GM19372 (cell line): Measurements from ENCODE around the gene PCARE.
"Not testable (repeated sequence)": the region's sequence is repeated elsewhere in the genome, so short reads cannot be mapped to it uniquely, and the experiment has no call there.

ENCODE experiments used
- ATAC-seq: cut with Tn5 transposase; IDR thresholded peaks from one replicate; pipeline ENCODE4 v1.9.1; 2021; ENCODE audit warnings: mild to moderate bottlenecking, low read depth, moderate library complexity; ENCODE audit not compliant: unreplicated experiment

Gene PCARE

DNA sequence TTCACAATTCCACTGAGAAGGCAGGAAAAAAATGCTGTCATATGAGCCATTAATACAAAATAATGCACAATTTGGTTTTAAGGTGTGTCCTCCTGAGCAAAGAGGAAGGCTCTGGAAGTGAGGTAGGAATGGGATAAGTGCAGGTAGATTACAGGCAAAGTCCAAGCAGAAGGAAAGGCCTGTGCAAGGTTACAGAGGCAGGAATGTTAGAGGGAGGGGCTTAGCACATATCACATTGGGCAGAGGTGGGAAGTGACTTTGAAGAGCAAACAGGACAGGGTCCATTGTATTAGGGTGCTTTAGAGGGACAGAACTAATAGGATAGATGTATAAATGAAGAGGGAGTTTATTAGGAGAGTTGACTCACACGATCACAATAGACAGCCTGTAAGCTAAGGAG lies 26.2 kb upstream of the PCARE start:
- no peak for ATAC-seq

DNA sequence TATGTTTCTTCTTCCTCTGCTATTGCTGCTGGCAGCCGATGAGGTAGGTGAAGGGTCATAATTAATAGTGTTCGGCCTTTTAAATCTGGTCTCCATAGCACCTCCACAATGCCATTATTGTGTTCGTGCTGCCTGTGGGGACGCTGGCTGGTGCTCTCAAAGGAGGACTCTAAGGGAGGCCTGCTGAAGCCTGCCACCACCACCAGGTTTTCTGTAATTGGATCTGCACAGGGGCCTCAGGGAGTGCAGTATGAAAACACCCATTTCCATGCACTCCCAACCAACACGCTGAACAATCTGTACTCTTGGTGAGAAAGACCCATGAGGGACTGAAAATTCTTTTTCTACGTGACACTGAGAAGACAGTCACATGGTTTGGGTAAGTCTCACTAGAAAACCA lies 23.2 kb upstream of the PCARE start:
- ATAC-seq: no peak

DNA sequence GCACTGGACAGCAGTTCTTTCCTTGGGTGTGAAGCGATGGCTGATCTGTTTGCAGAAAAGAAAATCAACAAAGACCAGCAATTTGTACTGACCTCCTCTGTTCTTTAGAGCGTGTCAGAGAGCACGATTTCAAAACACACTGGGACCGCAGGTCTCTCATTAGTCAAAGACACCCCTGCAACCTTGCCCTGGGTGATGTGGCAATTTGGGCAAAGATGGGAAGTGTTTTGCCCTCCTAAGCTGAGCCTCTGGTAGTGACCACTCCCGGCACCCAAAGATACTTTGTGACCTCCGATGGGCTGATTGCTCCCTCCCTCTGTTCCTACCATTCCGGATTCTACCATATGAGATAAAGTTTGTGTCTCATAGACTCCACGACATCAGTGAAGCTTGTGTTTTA lies 22.6 kb upstream of the PCARE start:
- ATAC-seq: no peak

DNA sequence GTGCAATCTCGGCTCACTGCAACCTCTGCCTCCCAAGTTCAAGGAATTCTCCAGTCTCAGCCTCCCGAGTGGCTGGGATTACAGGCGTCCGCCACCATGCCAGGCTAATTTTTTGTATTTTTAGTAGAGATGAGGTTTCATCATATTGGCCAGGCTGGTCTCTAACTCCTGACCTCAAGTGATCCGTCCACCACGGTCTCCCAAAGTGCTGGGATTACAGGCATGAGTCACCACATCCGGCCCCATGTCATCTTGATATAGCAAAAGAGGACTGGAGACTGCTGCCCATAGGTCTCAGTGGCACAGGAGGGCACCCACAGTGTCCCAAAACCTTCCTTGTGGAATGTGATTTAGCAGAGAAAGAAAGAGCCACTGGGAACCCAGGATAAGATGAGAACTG lies 16.0 kb upstream of the PCARE start:
- ATAC-seq: not testable (repeated sequence)

DNA sequence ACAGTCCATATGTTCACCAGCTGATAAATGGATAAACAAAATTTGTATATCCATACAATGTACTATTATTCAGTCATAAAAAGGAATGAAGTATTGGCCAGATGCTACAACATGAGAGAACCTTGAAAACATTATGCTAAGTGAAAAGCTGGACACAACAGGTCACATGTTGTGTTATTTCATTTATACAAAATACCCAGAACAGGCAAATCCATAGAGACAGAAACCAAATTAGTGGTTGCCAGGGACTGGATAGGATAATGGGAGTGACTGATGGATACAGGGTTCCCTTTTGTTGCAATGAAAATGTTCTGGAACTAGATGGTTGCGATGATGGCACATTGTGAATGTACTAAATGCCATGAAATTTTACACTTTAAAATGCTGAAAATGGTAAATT lies 10.2 kb upstream of the PCARE start:
- no peak for ATAC-seq

DNA sequence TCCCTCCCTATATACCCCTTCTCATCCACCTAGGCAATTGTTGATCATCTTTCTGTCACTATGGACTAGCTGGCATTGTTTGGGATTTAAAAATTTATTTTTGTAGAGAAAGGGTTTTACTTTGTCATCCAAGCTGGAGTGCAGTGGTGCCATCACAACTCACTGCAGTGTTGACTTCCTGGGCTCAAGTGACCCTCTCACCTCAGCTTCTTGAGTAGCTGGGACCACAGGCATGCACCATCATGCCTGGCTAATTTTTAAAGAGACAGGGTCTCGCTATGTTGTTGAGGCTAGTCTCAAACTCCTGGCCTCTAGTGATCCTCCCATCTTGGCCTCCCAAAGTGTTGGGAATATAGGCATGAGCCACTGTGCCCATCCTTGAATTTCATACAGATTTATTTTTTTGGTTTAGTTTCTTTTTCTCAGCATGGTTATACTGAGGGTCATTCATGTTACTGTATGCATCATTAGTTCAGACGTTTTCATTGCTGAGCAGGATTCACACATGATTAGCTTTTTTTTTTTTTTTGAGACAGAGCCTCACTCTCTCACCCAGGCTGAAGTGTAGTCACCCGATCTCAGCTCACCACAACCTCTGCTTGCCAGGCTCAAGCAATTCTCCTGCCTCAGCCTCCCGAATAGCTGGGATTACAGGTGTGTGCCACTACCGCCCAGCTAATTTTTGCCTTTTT lies 8.6 kb upstream of the PCARE start:
- ATAC-seq: no peak

DNA sequence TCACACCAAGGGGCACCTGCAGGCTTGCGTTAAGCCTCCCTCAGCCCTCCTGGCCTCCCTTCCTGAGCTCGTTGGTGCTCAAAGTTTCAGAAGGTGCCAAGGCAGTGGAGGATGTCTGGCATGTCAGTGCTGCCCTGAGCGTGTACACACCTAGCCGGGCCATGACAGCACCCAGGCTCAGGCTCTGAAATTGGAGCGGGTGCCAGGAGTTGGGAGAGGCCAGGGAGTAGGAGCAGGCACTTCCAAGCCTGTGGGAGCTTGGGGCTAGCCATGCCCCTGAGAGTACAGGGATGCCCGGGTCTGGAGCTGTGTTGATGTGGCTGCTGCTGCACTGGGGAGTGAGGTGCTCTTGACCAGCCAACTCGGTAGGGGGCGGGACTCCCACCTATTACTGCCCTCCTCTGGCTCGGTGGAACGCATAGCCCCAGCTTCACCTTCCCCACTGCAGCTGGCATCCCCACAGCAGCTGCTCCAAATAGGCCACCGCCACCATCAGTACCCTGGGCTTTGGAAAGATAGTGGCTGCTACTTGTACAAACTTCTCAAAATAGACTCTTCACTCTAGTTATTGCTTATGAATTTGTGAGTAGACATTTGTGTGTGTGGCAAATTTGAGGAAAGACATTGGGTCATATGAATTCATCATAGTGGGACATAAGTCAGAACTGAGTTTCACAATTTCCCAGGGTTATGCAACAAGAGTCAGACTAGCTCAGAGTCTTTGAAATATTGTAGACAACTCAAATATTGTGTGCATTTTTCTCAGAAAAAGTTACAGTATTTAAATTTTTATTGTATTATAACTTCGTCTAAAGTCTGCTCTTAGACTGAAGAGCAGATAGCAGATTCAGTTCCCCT lies 6.8 kb upstream of the PCARE start:
- ATAC-seq: no peak

DNA sequence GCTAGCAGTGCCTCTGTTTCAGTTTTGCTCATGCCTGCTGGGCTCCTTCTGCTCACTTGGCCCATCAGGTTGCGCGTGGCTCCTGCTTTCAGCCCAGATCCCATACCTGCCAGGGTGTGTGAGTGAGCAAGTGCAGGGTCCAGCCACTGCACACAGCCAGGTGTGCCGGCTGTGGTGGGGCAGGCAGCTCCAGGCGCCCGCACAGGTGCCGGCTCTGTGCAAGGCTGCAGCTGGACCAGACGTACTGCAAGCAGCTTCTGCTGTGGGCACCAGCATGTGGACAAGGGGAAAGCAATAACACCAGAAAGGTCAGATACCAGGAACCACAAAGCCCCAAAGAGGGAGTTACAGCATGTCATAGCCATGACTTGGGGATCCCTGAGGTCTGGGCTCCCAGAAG lies 5.6 kb upstream of the PCARE start:
- ATAC-seq: no peak

DNA sequence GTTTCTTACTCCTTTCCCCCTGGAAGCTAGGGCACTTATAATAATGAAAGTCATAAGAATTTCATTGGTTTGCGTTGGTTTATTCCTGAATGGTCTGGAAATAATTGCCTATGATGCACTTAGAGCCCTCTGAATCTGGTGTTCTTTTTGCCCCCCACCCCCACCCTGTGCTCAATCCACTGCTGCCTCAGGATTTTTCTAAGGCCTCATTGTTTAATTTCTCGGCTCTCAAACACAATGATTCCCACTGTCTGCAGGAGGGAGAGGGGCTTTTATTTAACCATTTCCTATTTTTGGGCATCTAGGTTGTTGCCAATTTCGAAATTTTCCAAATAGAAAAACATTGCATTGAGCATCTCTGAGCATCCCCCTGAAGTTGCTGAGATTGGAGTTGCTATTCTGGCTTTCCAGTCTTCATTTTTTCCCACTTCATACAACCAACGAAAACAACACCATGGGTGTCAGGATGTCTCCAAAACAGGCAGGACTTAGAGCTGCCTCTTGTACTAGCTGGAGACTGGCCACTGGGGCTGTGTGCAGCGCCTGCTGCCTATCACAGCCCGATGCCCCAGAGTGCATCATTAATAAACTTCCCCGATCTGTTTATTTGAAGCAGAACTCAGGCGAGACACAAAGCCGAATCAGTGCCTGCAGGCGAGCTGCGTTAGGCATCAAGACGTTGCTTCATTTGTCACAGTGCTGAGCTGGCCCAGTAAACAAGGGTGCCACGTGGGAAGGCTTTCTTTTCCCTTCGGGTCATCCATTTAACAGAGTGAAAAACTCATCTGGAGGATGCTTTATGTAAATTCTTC lies 1.8 kb upstream of the PCARE start:
- ATAC-seq: no peak

DNA sequence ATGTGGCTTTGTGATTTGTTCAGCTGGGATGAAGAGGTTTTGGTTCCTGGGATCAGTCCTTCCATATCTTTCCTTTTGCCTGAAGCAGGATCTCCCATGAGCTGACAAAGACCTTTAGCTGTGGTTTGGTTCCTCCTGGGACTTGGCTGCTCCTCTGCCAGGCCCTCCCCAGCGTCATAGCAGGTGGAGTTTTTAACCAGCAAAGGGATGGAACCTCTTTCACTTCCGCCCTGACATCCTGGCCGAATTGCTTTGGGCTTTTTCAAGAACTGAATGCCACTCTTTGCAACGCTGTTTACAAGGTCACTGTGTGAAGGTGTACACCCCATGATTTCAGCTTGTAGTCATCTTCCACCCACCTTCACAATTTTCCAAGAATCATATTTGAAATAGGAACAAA lies 390 bp downstream of the PCARE start:
- ATAC-seq: no peak

DNA sequence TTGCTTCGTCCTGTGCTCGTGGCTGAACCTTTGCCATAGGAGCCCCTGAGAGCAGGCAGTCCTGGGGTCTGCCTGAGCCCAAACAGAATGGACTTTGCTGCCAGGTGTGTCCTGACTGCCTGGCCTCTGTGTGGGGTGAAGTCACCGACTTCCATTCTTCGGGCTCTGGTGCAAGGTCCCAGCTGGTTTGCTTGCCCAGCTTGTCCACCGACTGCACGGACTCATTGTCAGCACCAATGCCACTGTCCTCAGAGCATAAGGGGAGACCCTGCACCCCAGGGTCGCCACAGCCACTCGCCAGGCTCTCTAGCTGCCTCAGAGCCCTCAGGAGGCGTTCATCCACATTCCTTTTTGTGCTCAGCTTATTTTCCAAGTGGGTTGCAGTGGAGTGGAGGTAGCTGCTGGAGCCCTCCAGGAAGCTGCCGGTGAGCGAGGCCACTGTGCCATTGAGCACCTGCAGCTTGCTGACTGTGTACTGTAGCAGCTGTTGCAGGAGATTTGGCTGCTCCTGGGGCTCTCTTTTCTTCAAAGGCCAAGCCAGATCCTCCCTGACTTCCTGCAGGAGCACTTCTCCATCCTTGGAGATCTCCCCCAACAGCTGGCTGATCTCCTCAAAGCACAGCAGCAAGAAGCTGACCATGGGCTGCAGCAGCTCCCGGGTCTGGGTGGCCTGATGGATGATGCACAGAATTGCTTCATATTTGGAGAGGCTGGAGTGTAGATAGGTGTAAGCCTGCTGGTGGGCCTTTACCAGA lies 1.2 kb downstream of the PCARE start:
- no peak for ATAC-seq

DNA sequence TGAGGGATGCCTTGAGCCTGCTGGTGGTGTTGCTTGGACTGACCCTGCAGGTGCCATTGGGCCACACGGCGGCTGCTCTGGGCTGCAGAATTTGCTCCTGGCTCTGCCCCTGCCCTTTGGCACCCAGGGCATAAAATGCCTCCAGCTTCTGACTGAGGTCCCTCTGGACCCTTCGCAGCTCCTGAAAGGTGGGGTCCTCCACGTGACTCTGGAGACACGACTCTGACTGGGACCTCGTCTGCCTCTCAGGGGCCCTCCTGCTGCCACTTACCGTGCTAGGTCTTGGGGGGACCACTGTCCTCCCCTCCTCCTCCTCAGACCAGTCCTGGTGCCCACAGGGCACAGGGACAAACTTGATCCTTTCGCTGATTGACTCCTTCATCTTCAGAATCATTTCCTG lies 2.1 kb downstream of the PCARE start:
- ATAC-seq: no peak

DNA sequence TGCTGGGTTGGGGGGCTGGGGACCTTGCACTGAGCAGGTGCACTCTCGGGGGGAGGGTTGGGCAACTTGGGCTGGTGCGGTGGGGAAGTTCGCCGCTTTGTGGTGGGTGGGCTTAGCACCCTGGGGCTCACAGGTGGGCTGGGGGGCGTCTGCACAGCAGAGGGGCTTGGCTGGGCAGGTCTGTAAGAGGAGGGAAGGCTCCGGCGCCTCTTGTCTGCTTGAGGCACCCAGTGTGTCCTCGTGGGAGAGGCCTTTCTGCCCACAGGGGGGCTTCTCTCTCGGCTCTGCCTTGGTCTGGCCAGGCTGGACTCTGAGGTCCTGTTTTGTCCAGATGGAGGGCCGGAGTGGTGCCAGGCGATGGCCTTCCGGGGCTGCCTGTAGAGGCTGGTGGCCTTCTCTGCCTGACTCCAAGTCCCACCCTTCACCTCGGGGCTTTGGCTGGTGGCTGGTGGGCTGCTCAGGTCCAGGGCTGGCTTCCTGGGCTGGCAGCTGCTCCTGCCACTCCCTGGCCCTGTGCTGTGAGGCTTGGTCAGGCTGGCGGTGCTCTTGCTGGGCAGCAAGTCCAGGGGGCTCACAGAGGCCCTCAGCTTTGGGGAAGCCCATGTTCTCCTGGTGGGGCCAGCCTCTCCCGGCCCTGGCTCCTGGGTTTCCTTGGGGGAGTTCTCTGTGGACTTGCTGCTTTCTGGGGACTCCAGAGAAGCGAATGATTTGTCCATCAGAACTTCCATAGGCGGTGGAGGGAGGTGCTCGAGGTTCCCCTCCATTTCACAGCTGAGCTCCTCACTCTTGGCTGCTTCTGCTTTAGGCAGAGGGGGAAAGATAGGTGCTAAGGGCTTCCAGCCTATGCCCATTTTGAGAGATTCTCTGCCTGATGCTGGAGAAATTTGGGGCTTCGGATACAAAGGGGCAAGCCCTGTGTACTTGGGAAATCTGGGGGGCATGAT lies 3.0 kb downstream of the PCARE start:
- ATAC-seq: no peak

DNA sequence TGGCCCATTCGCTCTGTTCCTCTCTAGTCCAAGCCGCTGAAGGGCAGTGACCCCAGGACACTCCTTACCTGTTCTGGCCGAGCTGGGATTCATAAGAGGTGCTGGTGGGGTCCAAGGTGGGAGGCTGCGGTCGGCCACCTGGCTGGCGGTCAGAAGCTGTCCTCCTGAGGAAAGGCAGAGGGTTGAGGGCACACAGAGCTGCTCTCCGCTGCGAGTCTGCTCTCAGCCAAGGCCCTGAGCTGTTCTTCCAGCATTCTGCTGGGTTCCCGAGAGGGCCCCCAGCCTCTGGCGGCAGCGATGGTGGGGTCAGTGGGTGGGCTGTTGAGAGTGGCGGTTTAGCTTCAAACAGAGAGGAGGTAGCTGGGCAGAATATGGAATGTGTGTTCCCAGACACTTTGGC lies 3.8 kb downstream of the PCARE start:
- ATAC-seq: no peak

DNA sequence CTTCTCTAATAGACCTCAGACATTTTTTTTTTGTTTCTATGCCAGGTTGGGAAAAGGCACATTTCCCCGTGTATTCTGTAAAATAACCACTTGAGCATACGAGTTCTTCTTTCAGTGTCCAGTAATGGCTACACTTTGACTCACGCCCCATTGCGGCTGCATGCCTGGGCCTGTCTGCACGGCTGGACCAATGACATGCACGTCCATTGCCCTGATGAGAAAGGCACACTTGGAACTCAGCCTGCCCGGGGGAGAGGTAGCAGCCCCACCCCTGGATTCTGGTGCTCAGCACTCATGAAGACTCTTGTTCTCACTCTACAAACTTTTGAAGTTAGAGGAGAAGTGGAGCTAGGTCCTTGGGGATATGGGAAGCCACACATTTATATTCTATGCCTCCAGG lies 5.8 kb downstream of the PCARE start:
- ATAC-seq: no peak

DNA sequence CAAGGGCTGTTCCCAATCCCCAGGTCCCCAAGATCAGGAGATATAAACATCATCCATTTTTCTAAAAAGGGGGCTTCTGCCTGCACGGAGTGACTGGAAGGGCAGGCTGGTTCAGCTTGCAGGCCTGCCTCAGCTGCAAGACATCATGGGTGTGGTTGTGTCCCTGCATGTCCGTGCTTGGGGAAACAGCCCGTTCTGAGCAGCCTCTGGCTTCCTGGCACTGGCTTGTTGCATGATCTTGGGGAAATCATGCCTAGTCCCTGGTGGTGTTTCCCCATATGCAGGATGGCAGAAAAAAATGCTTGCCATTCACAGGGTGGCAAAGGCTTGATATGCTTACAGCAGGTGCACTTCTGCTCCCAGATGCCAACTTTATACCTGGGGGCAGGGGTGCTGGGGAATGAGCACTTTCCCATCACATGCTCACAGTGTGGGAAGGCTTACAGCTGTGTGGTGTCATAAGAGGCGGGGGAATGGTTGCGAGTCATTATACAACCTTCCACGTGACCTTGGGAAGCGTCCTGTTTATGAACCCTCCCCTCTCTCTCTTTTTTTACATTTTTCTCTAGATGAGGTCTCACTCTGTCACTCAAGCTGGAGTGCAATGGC lies 7.2 kb downstream of the PCARE start:
- ATAC-seq: no peak

DNA sequence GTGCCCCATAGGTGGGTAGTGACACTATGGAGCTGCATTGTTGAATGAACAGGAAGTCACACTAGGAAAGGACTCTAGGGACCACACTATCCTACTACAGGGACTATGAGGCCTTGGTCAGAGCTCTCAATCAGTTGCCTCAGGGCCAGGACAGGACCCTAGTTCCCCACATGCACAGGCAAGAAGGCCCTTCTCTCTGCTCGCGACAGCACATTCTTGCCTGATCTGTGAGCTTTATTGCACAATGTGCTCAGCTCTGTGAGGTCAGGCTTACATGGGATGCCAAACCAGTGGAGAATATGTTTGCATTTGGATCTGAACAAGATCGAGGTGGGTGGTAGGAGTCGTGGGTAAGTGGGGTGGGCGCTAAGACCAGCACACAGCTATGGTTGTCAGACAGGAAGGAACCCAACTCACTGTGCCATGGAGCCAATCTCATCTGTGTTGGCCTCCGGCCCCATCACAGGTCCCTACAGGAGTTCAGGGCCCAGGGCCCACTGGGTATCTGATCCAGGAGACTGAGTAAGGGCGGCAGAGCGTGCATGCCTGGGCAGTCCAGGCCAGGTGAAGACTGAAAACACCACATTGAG lies 8.0 kb downstream of the PCARE start:
- no peak for ATAC-seq

DNA sequence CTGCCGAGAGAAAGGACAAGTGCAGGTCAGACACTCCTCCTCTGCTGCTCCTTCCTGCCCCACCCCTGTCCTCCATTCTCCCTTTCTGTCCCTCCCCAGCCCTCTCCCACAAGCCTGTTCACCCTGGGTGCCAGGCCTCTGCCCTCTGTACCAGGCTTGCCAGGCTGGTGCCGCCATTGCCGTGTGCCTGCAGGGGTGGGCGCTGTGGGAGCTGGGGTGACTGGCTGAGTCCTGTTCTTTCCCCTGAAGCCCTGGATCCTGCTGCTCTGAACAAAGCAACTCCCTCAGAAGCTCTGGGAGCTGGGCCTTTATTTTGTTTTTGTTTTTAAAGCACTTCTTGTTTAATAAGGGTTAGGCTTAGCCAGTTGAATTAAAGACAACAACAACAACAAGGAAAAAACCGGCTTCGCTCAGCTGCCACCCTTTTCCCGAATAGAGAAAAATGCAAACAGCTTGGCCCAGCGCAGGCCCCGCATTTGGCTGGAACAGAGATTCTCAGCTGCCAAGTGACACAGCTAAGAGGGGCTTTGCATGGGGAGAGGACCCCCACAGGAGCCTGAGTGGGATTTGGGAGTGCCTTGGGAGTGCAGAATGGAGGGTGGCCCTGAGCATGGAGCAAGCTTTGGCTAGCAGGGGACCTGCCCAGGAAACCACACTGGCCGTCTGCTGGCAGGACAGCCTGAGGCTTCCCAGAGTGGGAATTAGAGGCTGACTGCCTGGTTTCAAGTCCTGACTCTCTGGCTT lies 9.1 kb downstream of the PCARE start:
- no peak for ATAC-seq
